ENCODE data around the gene PTDSS2. TPM values are rescaled to one million over a fixed set of nuclear protein-coding genes. Genes with fewer than 3 reads are reported as not detected.
A peak's percentile ranks its signal among the peaks of the same experiment; 100 is the strongest.

Gene PTDSS2
- total RNA-seq, 1 donor from 2014 or later: 47.3 TPM

DNA sequence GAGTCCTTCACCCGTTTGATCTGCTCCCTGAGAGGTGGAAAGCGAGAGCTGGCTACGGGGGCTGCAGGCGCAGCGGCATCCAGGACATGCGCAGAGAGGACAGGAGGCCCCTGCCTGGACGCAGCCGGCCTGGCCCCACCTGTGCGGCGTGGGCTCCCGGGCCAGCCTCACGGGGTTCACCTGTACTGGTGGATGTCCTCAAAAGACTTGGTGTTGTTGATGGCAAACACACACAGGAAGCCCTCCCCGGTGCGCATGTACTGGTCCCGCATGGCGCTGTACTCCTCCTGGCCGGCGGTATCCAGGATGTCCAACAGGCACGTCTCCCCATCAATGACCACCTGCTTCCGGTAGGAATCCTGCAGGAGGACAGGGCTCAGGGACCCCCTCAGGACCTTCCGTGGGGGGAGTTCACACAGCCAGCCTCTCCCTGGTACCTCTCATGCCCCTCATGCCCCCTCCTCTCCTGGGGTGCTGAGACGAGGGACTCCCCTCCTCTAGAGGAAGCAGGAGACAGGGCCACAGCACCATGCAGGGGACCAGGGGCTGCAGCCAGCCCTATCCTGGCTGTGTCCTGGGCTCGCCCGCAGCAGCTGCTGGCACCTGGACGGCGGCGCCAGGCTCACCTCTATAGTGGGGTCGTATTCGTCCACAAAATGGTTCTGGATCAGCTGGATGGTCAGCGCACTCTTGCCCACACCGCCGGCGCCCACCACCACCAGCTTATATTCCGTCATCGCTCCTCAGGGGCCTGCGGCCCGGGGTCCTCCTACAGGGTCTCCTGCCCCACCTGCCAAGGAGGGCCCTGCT lies 83.7 kb downstream of the PTDSS2 start:
- no peak for DNase-seq (ENCODE audit: low read depth)
- no peak for TF ChIP-seq EZH2 (IDR thresholded peaks at IDR 0.05; ENCODE audit: insufficient read depth, low read length)
- TF ChIP-seq, protein P1, sequence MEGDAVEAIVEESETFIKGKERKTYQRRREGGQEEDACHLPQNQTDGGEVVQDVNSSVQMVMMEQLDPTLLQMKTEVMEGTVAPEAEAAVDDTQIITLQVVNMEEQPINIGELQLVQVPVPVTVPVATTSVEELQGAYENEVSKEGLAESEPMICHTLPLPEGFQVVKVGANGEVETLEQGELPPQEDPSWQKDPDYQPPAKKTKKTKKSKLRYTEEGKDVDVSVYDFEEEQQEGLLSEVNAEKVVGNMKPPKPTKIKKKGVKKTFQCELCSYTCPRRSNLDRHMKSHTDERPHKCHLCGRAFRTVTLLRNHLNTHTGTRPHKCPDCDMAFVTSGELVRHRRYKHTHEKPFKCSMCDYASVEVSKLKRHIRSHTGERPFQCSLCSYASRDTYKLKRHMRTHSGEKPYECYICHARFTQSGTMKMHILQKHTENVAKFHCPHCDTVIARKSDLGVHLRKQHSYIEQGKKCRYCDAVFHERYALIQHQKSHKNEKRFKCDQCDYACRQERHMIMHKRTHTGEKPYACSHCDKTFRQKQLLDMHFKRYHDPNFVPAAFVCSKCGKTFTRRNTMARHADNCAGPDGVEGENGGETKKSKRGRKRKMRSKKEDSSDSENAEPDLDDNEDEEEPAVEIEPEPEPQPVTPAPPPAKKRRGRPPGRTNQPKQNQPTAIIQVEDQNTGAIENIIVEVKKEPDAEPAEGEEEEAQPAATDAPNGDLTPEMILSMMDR (IDR thresholded peaks at IDR 0.05; ENCODE audit: insufficient read depth, low read depth, low read length): no peak
- Mint-ChIP-seq H3K36me3 (ENCODE audit: low read depth, unreplicated experiment) (no peaks in the 10 kb centered on the region), H3K27ac (ENCODE audit: unreplicated experiment) (no peak overlapping the region), H3K4me1 (ENCODE audit: low read depth, unreplicated experiment) (peaks cover 4% of the 10 kb centered on the region), H3K27me3 (ENCODE audit: low read depth, unreplicated experiment) (peaks cover 2% of the 10 kb centered on the region), H3K9me3 (ENCODE audit: unreplicated experiment) (no peaks in the 10 kb centered on the region), H3K4me3 (ENCODE audit: unreplicated experiment) (peak overlapping the region; percentile 78)
- Histone ChIP-seq H3K4me2 (ENCODE audit: low read length) (peak overlapping the region; percentile 95), H3K4me1 (ENCODE audit: insufficient read depth, low read length) (peaks cover 26% of the 10 kb centered on the region), H3K9me3 (ENCODE audit: insufficient read depth, low read depth, low read length) (no peaks in the 10 kb centered on the region), H3K9ac (ENCODE audit: low read length) (peak overlapping the region; percentile 86), H3K27ac (ENCODE audit: low read depth, low read length) (no peak overlapping the region), H4K20me1 (ENCODE audit: insufficient read depth, low read length) (peaks cover 34% of the 10 kb centered on the region), H3K27me3 (ENCODE audit: insufficient read depth, low read length) (no peaks in the 10 kb centered on the region), H3K79me2 (ENCODE audit: insufficient read depth, low read length) (peaks cover 20% of the 10 kb centered on the region), H3K4me3 (ENCODE audit: insufficient read depth, low read depth, low read length) (peak overlapping the region; percentile 78), H3K36me3 (ENCODE audit: insufficient read depth, low read length) (peaks cover 3% of the 10 kb centered on the region), H2AFZ (ENCODE audit: low read depth, low read length) (no peak overlapping the region)
- no peak for FAIRE-seq

DNA sequence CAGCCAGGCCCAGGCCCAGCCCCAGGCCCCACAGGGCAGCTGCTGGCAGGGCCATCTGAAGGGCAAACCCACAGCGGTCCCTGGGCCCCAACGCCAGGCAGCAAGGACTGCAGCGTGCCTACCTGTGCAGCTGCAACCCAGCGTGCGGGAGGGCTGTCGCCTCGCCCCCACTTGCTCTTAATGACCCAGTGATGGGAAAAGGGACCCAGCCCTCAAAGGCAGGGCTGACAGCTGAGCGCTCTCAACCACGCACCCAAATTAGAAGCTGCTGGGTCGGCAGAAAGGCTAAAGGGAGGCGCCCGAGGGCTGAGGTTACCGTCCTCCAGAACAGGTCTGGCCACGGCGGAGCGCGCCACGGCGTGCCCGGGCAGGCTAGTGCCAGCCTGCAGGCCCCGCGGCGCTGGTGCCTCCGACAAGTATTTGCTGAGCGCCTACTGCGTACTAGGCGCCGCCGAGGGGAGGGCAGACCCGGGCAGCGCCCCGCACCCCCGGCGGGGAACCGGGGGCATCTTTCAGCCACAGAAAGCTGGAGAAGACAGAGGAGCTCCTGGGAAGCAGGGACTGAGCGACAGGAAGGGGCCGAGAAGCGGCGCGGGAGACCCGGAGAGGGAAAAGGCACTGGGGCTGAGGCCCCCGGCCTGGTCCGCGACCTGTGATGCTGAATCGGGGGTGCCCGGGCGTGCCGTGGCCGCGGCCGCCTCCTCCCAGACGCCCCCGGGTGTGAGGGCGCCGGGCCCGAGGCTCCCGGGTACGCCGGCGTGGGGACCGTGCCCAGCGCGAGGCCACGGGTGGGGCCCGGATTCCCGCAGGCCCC lies 84.5 kb downstream of the PTDSS2 start:
- no peaks in the 10 kb centered on the region for H3K9me3 Mint-ChIP-seq (ENCODE audit: unreplicated experiment)
- Histone ChIP-seq H4K20me1 (ENCODE audit: insufficient read depth, low read length) (peaks cover 34% of the 10 kb centered on the region), H2AFZ (ENCODE audit: low read depth, low read length) (peak overlapping the region; percentile 34), H3K4me1 (ENCODE audit: insufficient read depth, low read length) (peaks cover 26% of the 10 kb centered on the region), H3K9ac (ENCODE audit: low read length) (peak overlapping the region; percentile 86), H3K27ac (ENCODE audit: low read depth, low read length) (peak overlapping the region; percentile 12), H3K36me3 (ENCODE audit: insufficient read depth, low read length) (peaks cover 3% of the 10 kb centered on the region), H3K4me3 (ENCODE audit: insufficient read depth, low read depth, low read length) (peak overlapping the region; percentile 78), H3K4me2 (ENCODE audit: low read length) (peak overlapping the region; percentile 95), H3K79me2 (ENCODE audit: insufficient read depth, low read length) (peaks cover 20% of the 10 kb centered on the region), H3K9me3 (ENCODE audit: insufficient read depth, low read depth, low read length) (no peaks in the 10 kb centered on the region), H3K27me3 (ENCODE audit: insufficient read depth, low read length) (no peaks in the 10 kb centered on the region)
- no peak overlapping the region for H3K27ac Mint-ChIP-seq (ENCODE audit: unreplicated experiment)
- no peak for TF ChIP-seq EZH2 (IDR thresholded peaks at IDR 0.05; ENCODE audit: insufficient read depth, low read length)
- H3K4me3 Mint-ChIP-seq (ENCODE audit: unreplicated experiment): peak overlapping the region; percentile 78
- H3K27me3 Mint-ChIP-seq (ENCODE audit: low read depth, unreplicated experiment): peaks cover 4% of the 10 kb centered on the region
- peaks cover under 1% of the 10 kb centered on the region for H3K36me3 Mint-ChIP-seq (ENCODE audit: low read depth, unreplicated experiment)
- peaks cover 4% of the 10 kb centered on the region for H3K4me1 Mint-ChIP-seq (ENCODE audit: low read depth, unreplicated experiment)
- DNase-seq (ENCODE audit: low read depth) (no peak), FAIRE-seq (no peak)

DNA sequence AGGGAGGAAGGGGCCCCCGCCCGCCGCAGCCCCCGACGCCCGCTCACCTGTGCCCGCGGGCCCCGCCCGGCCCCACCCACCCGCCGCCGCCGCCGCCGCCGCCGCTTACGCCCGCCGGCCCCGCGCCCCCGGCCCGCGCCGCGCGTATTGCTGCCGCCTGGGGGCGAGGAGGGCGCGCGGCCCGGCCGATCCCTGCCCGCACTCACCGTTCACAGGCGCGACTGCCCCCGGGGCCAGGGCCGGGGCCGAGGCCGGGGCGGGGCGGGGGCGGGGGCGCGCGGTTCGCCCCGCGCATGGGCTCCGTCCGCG lies 85.1 kb downstream of the PTDSS2 start:
- peaks cover 4% of the 10 kb centered on the region for H3K27me3 Mint-ChIP-seq (ENCODE audit: low read depth, unreplicated experiment)
- H3K4me3 Mint-ChIP-seq (ENCODE audit: unreplicated experiment): no peak overlapping the region
- H3K9ac ChIP-seq (ENCODE audit: low read length): peak overlapping the region; percentile 86
- H3K9me3 Mint-ChIP-seq (ENCODE audit: unreplicated experiment): no peaks in the 10 kb centered on the region
- peaks cover 2% of the 10 kb centered on the region for H3K36me3 Mint-ChIP-seq (ENCODE audit: low read depth, unreplicated experiment)
- H3K27ac Mint-ChIP-seq (ENCODE audit: unreplicated experiment): no peak overlapping the region
- H3K27ac ChIP-seq (ENCODE audit: low read depth, low read length): no peak overlapping the region
- H3K36me3 ChIP-seq (ENCODE audit: insufficient read depth, low read length): peaks cover 3% of the 10 kb centered on the region
- peaks cover 20% of the 10 kb centered on the region for H3K79me2 ChIP-seq (ENCODE audit: insufficient read depth, low read length)
- no peak overlapping the region for H2AFZ ChIP-seq (ENCODE audit: low read depth, low read length)
- TF ChIP-seq, protein P1 (IDR thresholded peaks at IDR 0.05; ENCODE audit: insufficient read depth, low read depth, low read length): no peak
- TF ChIP-seq EZH2 (IDR thresholded peaks at IDR 0.05; ENCODE audit: insufficient read depth, low read length): no peak
- FAIRE-seq (no peak), DNase-seq (ENCODE audit: low read depth) (no peak)
- H4K20me1 ChIP-seq (ENCODE audit: insufficient read depth, low read length): peaks cover 34% of the 10 kb centered on the region
- no peaks in the 10 kb centered on the region for H3K9me3 ChIP-seq (ENCODE audit: insufficient read depth, low read depth, low read length)
- peak overlapping the region; percentile 95 for H3K4me2 ChIP-seq (ENCODE audit: low read length)
- H3K4me1 ChIP-seq (ENCODE audit: insufficient read depth, low read length): peaks cover 26% of the 10 kb centered on the region
- H3K4me1 Mint-ChIP-seq (ENCODE audit: low read depth, unreplicated experiment): peaks cover 4% of the 10 kb centered on the region
- peak overlapping the region; percentile 78 for H3K4me3 ChIP-seq (ENCODE audit: insufficient read depth, low read depth, low read length)
- no peaks in the 10 kb centered on the region for H3K27me3 ChIP-seq (ENCODE audit: insufficient read depth, low read length)

All from astrocyte (in vitro differentiated cells and primary cell).